K562 (cell line): ENCODE measurements around the gene STAB2.

Experiments used
- ADNP ChIP-seq: fragments of 200-800 bp; sonication (Bioruptor generic); IDR thresholded peaks from 2 replicates; pipeline ENCODE4 v1.6.1; 2016; ENCODE audit warnings: missing genetic modification characterization, missing compliant biosample characterization
- CBFB ChIP-seq: sonication (generic); formaldehyde crosslinking; IDR thresholded peaks from 2 replicates; pipeline ENCODE4 v1.4.0; 2020; ENCODE audit warnings: mild to moderate bottlenecking, missing genetic modification reagents
- FOXM1 ChIP-seq, 2 experiments: fragments of 450-650 bp in 1 of 2; sonication (generic) in 1 of 2; formaldehyde crosslinking in 1 of 2; IDR thresholded peaks; 2 replicates each; pipeline versions ENCODE4 v1.6.1 to v1.9.0; 2017 to 2022; ENCODE audit warnings: low read depth in 2 of 2, mild to moderate bottlenecking in 2 of 2, missing genetic modification reagents in 1 of 2, moderate library complexity in 1 of 2
- GATA2 ChIP-seq: sonication (generic); formaldehyde crosslinking; IDR thresholded peaks from 2 replicates; pipeline ENCODE4 v1.4.0; 2020; ENCODE audit warnings: mild to moderate bottlenecking, missing genetic modification reagents
- HDAC2 ChIP-seq: fragments of 450-650 bp; IDR thresholded peaks from 2 replicates; pipeline ENCODE4 v1.6.1; 2016; ENCODE audit warnings: mild to moderate bottlenecking
- KLF16 ChIP-seq: IDR thresholded peaks from 2 replicates; pipeline ENCODE4 v1.6.1; 2016; ENCODE audit warnings: antibody characterized with exemption
- RBM22 ChIP-seq: fragments of 200-400 bp; formaldehyde crosslinking; IDR thresholded peaks from 2 replicates; pipeline ENCODE4 v1.6.1; 2018; ENCODE audit warnings: low read length, low read depth; ENCODE audit not compliant: poor library complexity, severe bottlenecking
- SREBF2 ChIP-seq: sonication (generic); formaldehyde crosslinking; IDR thresholded peaks from 2 replicates; pipeline ENCODE4 v1.4.0; 2020; ENCODE audit warnings: mild to moderate bottlenecking, missing genetic modification reagents
- TOE1 ChIP-seq, 2 experiments: fragments of 450-650 bp in 1 of 2; sonication (generic) in 1 of 2; formaldehyde crosslinking in 1 of 2; IDR thresholded peaks; 2 replicates each; pipeline versions ENCODE4 v1.7.1 to v1.8.0; 2016 to 2022; ENCODE audit warnings: borderline replicate concordance in 2 of 2, mild to moderate bottlenecking in 2 of 2, antibody characterized with exemption in 1 of 2, inconsistent platforms in 1 of 2, low read depth in 1 of 2, missing genetic modification reagents in 1 of 2, moderate library complexity in 1 of 2
- UBTF ChIP-seq, 2 experiments: IDR thresholded peaks; 2 replicates each; pipeline ENCODE4 v1.6.1; 2012; ENCODE audit warnings: improper control_type of control experiment in 2 of 2, low read depth in 2 of 2, low read length in 2 of 2, borderline replicate concordance in 1 of 2
- XRCC4 ChIP-seq: IDR thresholded peaks from one replicate; pipeline ENCODE4 v1.6.1; 2011; ENCODE audit not compliant: insufficient read depth, insufficient read length; ENCODE audit errors: extremely low read depth
- TF ChIP-seq, protein P1 (sequence below): conservative IDR thresholded peaks from 2 replicates; pipeline ENCODE4 v1.6.1; 2011; ENCODE audit warnings: low read depth, mild to moderate bottlenecking, low read length; ENCODE audit not compliant: control insufficient read depth
- TF ChIP-seq, protein P2 (sequence below): sonication (generic); formaldehyde crosslinking; IDR thresholded peaks from 2 replicates; pipeline ENCODE4 v1.5.0; 2020; ENCODE audit warnings: missing genetic modification reagents
- TF ChIP-seq, protein P3 (sequence below), 3 experiments: IDR thresholded peaks in 2 of 3; conservative IDR thresholded peaks in 1 of 3; 2 replicates each; pipeline ENCODE4 v1.5.1; 2011 to 2012; ENCODE audit warnings: low read length in 3 of 3, mild to moderate bottlenecking in 3 of 3, control low read depth in 2 of 3, improper control_type of control experiment in 1 of 3, inconsistent platforms in 1 of 3, low read depth in 1 of 3, mixed read lengths in 1 of 3, moderate library complexity in 1 of 3; ENCODE audit not compliant: insufficient read depth in 2 of 3

DNA sequence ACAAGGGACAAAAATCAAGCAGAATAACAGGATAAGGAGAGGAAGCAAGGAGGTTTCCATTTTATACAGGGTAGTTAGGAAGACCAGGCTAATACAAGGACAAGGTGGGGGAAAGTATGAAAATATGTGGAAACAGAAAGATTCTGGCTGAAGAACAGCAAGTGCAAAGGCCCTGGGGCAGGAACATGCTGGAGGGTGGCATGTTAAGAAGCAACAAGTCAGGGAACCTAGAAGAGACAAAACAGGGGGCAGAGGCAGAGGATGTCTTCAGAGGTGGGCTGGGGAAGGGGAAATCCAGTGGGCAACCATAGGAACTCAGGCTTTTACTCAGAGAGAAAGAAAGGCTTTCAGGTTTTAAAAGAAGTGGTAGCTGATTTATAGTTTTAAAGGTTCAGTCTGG is 199.1 kb downstream of the STAB2 start:
- no peak for TF ChIP-seq TOE1 (IDR thresholded peaks at IDR 0.05; ENCODE audit: borderline replicate concordance)
- no peak for TF ChIP-seq TOE1 (CRISPR knock-in tag; IDR thresholded peaks at IDR 0.05; ENCODE audit: borderline replicate concordance, low read depth)
- no peak for TF ChIP-seq RBM22
- no peak for TF ChIP-seq KLF16
- no peak for TF ChIP-seq UBTF (IDR thresholded peaks at IDR 0.05; ENCODE audit: borderline replicate concordance in 1 of 2, low read depth in 2 of 2, low read length in 2 of 2)
- TF ChIP-seq, protein P1, sequence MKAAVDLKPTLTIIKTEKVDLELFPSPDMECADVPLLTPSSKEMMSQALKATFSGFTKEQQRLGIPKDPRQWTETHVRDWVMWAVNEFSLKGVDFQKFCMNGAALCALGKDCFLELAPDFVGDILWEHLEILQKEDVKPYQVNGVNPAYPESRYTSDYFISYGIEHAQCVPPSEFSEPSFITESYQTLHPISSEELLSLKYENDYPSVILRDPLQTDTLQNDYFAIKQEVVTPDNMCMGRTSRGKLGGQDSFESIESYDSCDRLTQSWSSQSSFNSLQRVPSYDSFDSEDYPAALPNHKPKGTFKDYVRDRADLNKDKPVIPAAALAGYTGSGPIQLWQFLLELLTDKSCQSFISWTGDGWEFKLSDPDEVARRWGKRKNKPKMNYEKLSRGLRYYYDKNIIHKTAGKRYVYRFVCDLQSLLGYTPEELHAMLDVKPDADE, result no peak
- no peak for TF ChIP-seq FOXM1 (IDR thresholded peaks at IDR 0.05; ENCODE audit: low read depth)
- TF ChIP-seq FOXM1 (CRISPR knock-in tag; IDR thresholded peaks at IDR 0.05; ENCODE audit: low read depth), result no peak
- no peak for TF ChIP-seq CBFB
- TF ChIP-seq GATA2, result no peak
- TF ChIP-seq SREBF2, result no peak
- TF ChIP-seq, protein P2, sequence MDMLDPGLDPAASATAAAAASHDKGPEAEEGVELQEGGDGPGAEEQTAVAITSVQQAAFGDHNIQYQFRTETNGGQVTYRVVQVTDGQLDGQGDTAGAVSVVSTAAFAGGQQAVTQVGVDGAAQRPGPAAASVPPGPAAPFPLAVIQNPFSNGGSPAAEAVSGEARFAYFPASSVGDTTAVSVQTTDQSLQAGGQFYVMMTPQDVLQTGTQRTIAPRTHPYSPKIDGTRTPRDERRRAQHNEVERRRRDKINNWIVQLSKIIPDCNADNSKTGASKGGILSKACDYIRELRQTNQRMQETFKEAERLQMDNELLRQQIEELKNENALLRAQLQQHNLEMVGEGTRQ (CRISPR knock-in tag), result no peak
- TF ChIP-seq XRCC4, result no peak
- TF ChIP-seq ADNP, result no peak
- TF ChIP-seq, protein P3, sequence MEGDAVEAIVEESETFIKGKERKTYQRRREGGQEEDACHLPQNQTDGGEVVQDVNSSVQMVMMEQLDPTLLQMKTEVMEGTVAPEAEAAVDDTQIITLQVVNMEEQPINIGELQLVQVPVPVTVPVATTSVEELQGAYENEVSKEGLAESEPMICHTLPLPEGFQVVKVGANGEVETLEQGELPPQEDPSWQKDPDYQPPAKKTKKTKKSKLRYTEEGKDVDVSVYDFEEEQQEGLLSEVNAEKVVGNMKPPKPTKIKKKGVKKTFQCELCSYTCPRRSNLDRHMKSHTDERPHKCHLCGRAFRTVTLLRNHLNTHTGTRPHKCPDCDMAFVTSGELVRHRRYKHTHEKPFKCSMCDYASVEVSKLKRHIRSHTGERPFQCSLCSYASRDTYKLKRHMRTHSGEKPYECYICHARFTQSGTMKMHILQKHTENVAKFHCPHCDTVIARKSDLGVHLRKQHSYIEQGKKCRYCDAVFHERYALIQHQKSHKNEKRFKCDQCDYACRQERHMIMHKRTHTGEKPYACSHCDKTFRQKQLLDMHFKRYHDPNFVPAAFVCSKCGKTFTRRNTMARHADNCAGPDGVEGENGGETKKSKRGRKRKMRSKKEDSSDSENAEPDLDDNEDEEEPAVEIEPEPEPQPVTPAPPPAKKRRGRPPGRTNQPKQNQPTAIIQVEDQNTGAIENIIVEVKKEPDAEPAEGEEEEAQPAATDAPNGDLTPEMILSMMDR (IDR thresholded peaks at IDR 0.05 in 2 of 3, conservative IDR thresholded peaks at IDR 0.05 in 1 of 3; ENCODE audit: insufficient read depth in 2 of 3, low read depth in 1 of 3, low read length in 3 of 3), result no peak
- TF ChIP-seq HDAC2, result no peak
